Natural killer cell (primary cell): Measurements from ENCODE around the gene OSBP. TPM values are rescaled to one million over a fixed set of nuclear protein-coding genes. Genes with fewer than 3 reads are reported as not detected.

ENCODE experiments used
- ATAC-seq, 3 donors: fragments of 150-1000 bp in 2 of 3; fragments of 200-7000 bp in 1 of 3; cut with Tn5 transposase; 1 replicate in 1 of 3; 2 replicates in 2 of 3; pipeline ENCODE4 v1.10.0; 2021; ENCODE audit warnings: mild to moderate bottlenecking in 2 of 3, moderate library complexity in 2 of 3
- DNase-seq, 2 donors: peaks; one replicate each; pipeline versions ENCODE4 v3.0.0 to v3.0.0-alpha.2; 2013 to 2021; ENCODE audit warnings: mixed read lengths in 1 of 2
- H3K27ac ChIP-seq: one replicate; pipeline ENCODE4 v1.5.1; 2013; ENCODE audit warnings: mild to moderate bottlenecking, low read length
- H3K27me3 ChIP-seq: one replicate; pipeline ENCODE4 v1.6.1; 2013; ENCODE audit warnings: low read length; ENCODE audit not compliant: control insufficient read depth, insufficient read depth
- H3K36me3 ChIP-seq: one replicate; pipeline ENCODE4 v1.6.1; 2013; ENCODE audit warnings: low read length; ENCODE audit not compliant: control insufficient read depth, insufficient read depth
- H3K4me1 ChIP-seq: one replicate; pipeline ENCODE4 v1.6.1; 2013; ENCODE audit warnings: low read length; ENCODE audit not compliant: control insufficient read depth, insufficient read depth
- H3K4me3 ChIP-seq: one replicate; pipeline ENCODE4 v1.5.1; 2013; ENCODE audit warnings: low read length
- H3K9me3 ChIP-seq: one replicate; pipeline ENCODE4 v1.6.1; 2013; ENCODE audit warnings: low read length; ENCODE audit not compliant: control insufficient read depth, insufficient read depth
- H3K27ac Mint-ChIP-seq, 2 donors: one replicate each; pipeline ENCODE4 v1.8.0; 2022; ENCODE audit warnings: mild to moderate bottlenecking in 2 of 2, mixed read lengths in 2 of 2, moderate library complexity in 1 of 2
- H3K27me3 Mint-ChIP-seq, 2 donors: one replicate each; pipeline ENCODE4 v1.8.0; 2022; ENCODE audit warnings: low read depth in 2 of 2, mixed read lengths in 2 of 2
- H3K36me3 Mint-ChIP-seq: one replicate; pipeline ENCODE4 v1.8.0; 2022; ENCODE audit warnings: mixed read lengths
- H3K4me1 Mint-ChIP-seq, 2 donors: one replicate each; pipeline ENCODE4 v1.8.0; 2022; ENCODE audit warnings: mixed read lengths in 2 of 2
- H3K4me3 Mint-ChIP-seq: one replicate; pipeline ENCODE4 v1.8.0; 2022; ENCODE audit warnings: mild to moderate bottlenecking, moderate library complexity, mixed read lengths
- H3K9me3 Mint-ChIP-seq, 2 donors: one replicate each; pipeline ENCODE4 v1.8.0; 2022; ENCODE audit warnings: mixed read lengths in 2 of 2
- WGBS: methylation state at CpG from one replicate; pipeline ENCODE4 v1.1.7; 2013; ENCODE audit warnings: missing lambda C conversion rate; ENCODE audit not compliant: insufficient coverage; 5-methylcytosine and 5-hydroxymethylcytosine counted together
- intact Hi-C: fragments of 100-400 bp; cut with micrococcal nuclease; formaldehyde crosslinking; loops from one replicate; pipeline ENCODE4 v1.14.2; 2022
- total RNA-seq, 4 donors: library from RNA; stranded (reverse); fragments of 120-200 nt in 1 of 4; gene quantifications; one replicate each; pipeline versions ENCODE4 v1.2.3 to v1.2.4, GENCODE V29; 2013 to 2022
- TF ChIP-seq, protein P1 (sequence below): fragments of 200-600 bp; IDR thresholded peaks from one replicate; pipeline ENCODE4 v1.8.0; 2022; ENCODE audit warnings: antibody characterized with exemption

OSBP gene
- total RNA-seq, 3 donors from 2014 or later (not counting 1 experiment from before 2014, with no cell fraction given): 40.5 to 58.5 (median 51.3) TPM

DNA sequence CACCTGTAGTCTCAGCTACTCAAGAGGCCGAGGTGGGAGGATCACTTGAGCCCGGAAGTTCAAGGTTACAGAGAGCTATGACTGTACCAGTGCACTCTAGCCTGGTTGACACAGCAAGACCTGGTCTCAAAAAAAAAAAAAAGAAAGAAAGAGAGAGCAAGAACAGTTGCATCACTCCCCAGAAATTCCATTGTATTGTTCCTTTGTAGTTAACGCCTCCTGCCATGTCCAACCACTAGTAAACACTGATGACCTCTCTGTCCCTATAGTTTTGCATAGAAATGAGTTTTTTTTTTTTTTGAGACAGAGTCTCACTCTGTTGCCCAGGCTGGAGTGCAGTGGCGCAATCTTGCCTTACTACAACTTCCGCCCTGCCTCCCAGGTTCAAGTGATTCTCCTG lies 42.5 kb upstream of the OSBP start:
- peaks cover 13 to 15% of the 10 kb centered on the region in 2 donors for H3K4me1 Mint-ChIP-seq
- H3K27me3 Mint-ChIP-seq: no peaks in the 10 kb centered on the region
- TF ChIP-seq, protein P1, sequence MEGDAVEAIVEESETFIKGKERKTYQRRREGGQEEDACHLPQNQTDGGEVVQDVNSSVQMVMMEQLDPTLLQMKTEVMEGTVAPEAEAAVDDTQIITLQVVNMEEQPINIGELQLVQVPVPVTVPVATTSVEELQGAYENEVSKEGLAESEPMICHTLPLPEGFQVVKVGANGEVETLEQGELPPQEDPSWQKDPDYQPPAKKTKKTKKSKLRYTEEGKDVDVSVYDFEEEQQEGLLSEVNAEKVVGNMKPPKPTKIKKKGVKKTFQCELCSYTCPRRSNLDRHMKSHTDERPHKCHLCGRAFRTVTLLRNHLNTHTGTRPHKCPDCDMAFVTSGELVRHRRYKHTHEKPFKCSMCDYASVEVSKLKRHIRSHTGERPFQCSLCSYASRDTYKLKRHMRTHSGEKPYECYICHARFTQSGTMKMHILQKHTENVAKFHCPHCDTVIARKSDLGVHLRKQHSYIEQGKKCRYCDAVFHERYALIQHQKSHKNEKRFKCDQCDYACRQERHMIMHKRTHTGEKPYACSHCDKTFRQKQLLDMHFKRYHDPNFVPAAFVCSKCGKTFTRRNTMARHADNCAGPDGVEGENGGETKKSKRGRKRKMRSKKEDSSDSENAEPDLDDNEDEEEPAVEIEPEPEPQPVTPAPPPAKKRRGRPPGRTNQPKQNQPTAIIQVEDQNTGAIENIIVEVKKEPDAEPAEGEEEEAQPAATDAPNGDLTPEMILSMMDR: no peak
- intact Hi-C loops: no loop called here
- 93% methylated on average over 4 of the region's 5 CpGs for WGBS
- no peaks in the 10 kb centered on the region for H3K9me3 Mint-ChIP-seq
- no peak for ATAC-seq
- H3K4me3 ChIP-seq: no peak overlapping the region
- H3K36me3 ChIP-seq: peaks cover 70% of the 10 kb centered on the region
- H3K27ac Mint-ChIP-seq: no peak overlapping the region
- H3K4me1 ChIP-seq: peaks cover 4% of the 10 kb centered on the region
- no peaks in the 10 kb centered on the region for H3K27me3 ChIP-seq
- no peak for DNase-seq
- no peak overlapping the region for H3K4me3 Mint-ChIP-seq
- H3K27ac ChIP-seq: no peak overlapping the region
- H3K9me3 ChIP-seq: no peaks in the 10 kb centered on the region
- H3K36me3 Mint-ChIP-seq: peaks cover 28% of the 10 kb centered on the region

DNA sequence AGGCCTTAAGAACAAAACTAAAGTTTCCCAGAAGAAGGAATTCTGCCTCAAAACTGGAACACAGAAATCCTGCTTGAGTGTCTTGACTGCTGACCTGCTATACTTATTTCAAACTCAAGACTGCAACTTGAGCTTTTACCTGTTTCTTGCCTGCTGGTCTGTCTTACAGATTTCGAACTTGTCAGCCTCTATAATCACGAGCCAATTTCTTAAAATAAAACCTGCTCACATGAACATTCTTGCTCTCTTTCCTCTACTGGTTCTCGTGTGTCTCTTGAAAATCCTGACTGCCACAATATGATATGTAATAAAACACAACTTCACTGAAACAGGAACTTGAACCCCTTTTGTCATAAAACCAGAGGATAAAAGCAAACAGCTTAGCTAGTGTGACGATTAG lies 39.3 kb upstream of the OSBP start:
- Mint-ChIP-seq H3K27me3 (no peaks in the 10 kb centered on the region), H3K4me3 (no peak overlapping the region), H3K27ac (no peak overlapping the region), H3K36me3 (peaks cover 53% of the 10 kb centered on the region), H3K4me1 (peaks cover under 1% of the 10 kb centered on the region in 2 donors), H3K9me3 (no peaks in the 10 kb centered on the region)
- no peaks in the 10 kb centered on the region for H3K4me1 ChIP-seq
- intact Hi-C loops: no loop called here
- no peak overlapping the region for H3K4me3 ChIP-seq
- DNase-seq (no peak), ATAC-seq (no peak)
- H3K27ac ChIP-seq: no peak overlapping the region
- H3K27me3 ChIP-seq: no peaks in the 10 kb centered on the region
- peaks cover 87% of the 10 kb centered on the region for H3K36me3 ChIP-seq
- no peaks in the 10 kb centered on the region for H3K9me3 ChIP-seq
- 98% methylated on average over 4 of the region's 4 CpGs for WGBS
- TF ChIP-seq, protein P1: no peak

DNA sequence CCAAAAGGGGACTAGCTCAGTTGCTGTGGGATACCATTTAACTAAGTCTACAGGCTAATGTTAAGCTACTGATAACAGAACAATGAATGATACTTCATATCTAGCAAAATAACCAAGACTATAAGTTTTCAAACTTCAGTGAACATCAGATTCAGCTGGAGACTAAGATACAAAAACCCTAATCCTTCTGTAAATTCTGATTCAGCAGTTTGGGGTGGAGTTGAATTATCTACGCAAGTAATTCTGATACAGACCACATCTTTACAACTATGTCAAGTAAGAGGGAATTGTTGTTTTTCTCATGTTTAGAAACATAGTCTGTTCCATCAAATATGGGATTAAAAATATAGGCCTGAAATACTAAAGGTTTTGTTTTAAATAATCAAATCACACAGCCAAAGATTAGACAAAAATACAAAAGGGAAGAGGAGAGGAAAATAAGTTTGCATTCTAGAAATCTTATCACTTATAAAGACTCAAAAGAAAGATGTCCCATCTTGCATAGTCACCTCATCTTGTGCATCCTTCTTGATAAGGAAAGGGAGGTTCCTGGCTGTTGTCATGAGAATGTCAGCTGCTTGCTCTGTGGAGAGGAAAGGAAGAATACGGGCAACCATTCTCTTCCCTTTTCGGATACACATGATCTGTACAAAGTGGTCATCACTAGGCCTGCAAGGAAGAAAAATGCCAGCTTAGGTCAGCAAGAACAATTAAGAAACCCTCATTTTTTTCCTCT lies 31.8 kb upstream of the OSBP start:
- WGBS: 86% methylated on average over 2 of the region's 3 CpGs
- intact Hi-C loops: no loop called here
- no peak overlapping the region for H3K4me3 Mint-ChIP-seq
- peaks cover 4 to 10% of the 10 kb centered on the region in 2 donors for H3K4me1 Mint-ChIP-seq
- H3K27me3 Mint-ChIP-seq: no peaks in the 10 kb centered on the region
- no peaks in the 10 kb centered on the region for H3K9me3 Mint-ChIP-seq
- H3K36me3 Mint-ChIP-seq: peaks cover 54% of the 10 kb centered on the region
- Histone ChIP-seq H3K9me3 (no peaks in the 10 kb centered on the region), H3K36me3 (peaks cover 83% of the 10 kb centered on the region), H3K27ac (no peak overlapping the region), H3K4me1 (no peaks in the 10 kb centered on the region), H3K4me3 (no peak overlapping the region), H3K27me3 (no peaks in the 10 kb centered on the region)
- DNase-seq (no peak), ATAC-seq (no peak)
- H3K27ac Mint-ChIP-seq: no peak overlapping the region
- TF ChIP-seq, protein P1: no peak

DNA sequence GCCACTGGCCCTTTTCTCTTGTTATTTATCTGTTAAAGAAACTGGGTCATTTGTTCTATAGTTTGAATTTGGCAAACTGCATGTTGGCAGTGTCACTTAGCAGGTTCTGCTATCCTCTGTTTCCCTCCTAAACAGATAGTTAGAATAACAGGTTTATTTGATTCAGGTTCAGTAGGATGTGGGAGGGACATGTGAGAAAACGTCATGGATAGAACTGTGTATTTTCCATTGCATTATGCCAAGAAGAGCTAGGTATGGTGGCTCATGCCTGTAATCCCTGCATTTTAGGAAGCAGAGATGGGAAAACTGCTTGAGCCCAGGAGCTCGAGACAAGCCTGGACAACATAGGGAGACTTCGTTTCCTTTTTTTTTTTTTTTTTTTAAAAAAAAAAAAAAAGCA lies 29.0 kb upstream of the OSBP start:
- no peak for ATAC-seq
- WGBS: 85% methylated on average over 2 of the region's 3 CpGs
- Mint-ChIP-seq H3K27ac (peak overlapping the region; percentile 13 to 48), H3K4me3 (no peak overlapping the region), H3K4me1 (peaks cover 4 to 11% of the 10 kb centered on the region in 2 donors), H3K36me3 (peaks cover 43% of the 10 kb centered on the region), H3K27me3 (no peaks in the 10 kb centered on the region), H3K9me3 (no peaks in the 10 kb centered on the region)
- TF ChIP-seq, protein P1: no peak
- Histone ChIP-seq H3K4me3 (no peak overlapping the region), H3K4me1 (no peaks in the 10 kb centered on the region), H3K36me3 (peaks cover 76% of the 10 kb centered on the region), H3K9me3 (no peaks in the 10 kb centered on the region), H3K27me3 (no peaks in the 10 kb centered on the region), H3K27ac (no peak overlapping the region)
- no peak for DNase-seq
- intact Hi-C loops: no loop called here
